OCI-LY3 (cell line): Measurements from ENCODE around the gene THY1.

Experiments used
- CTCF ChIP-seq: fragments of 200-600, 300-600 bp; sonication (generic); IDR thresholded peaks from 2 replicates; pipeline ENCODE4 v1.5.1; 2014; ENCODE audit warnings: antibody characterized with exemption, low read length, low read depth
- EZH2phosphoT487 ChIP-seq: fragments of 200-600 bp; shearing (Covaris generic); IDR thresholded peaks from 2 replicates; pipeline ENCODE4 v1.6.1; 2018; ENCODE audit warnings: antibody characterized with exemption, mixed run types, low read depth

GRCh38 chr11:119445379-119445778 is 22.4 kb upstream of the THY1 start:
- TF ChIP-seq CTCF: no peak
- no peak for TF ChIP-seq EZH2phosphoT487
